GM18951 (cell line): ENCODE measurements around the gene PTGES3.
"Not testable (repeated sequence)": the region's sequence is repeated elsewhere in the genome, so short reads cannot be mapped to it uniquely, and the experiment has no call there.

Experiments used
- POLR2A ChIP-seq: IDR thresholded peaks from 4 replicates; pipeline ENCODE4 v1.6.1; 2011; ENCODE audit warnings: mild to moderate bottlenecking; ENCODE audit not compliant: insufficient read length, insufficient read depth; ENCODE audit errors: extremely low read depth
- in situ Hi-C: fragments of 300-500 bp; cut with MboI; formaldehyde crosslinking; loops from one replicate; pipeline ENCODE4 v1.12.0; 2022; ENCODE audit warnings: low sequenced_read_pairs, mixed read lengths, inconsistent platforms; ENCODE audit not compliant: unreplicated experiment

Gene PTGES3

GRCh38 chr12:56718636-56719035 lies 30.6 kb upstream of the PTGES3 start:
- in situ Hi-C loops: no loop called here
- TF ChIP-seq POLR2A: no peak

- TF ChIP-seq POLR2A: no peak
- in situ Hi-C loops: no loop called here
These were observed 30.1 kb upstream of the PTGES3 start for GRCh38 chr12:56718149-56718548.

DNA sequence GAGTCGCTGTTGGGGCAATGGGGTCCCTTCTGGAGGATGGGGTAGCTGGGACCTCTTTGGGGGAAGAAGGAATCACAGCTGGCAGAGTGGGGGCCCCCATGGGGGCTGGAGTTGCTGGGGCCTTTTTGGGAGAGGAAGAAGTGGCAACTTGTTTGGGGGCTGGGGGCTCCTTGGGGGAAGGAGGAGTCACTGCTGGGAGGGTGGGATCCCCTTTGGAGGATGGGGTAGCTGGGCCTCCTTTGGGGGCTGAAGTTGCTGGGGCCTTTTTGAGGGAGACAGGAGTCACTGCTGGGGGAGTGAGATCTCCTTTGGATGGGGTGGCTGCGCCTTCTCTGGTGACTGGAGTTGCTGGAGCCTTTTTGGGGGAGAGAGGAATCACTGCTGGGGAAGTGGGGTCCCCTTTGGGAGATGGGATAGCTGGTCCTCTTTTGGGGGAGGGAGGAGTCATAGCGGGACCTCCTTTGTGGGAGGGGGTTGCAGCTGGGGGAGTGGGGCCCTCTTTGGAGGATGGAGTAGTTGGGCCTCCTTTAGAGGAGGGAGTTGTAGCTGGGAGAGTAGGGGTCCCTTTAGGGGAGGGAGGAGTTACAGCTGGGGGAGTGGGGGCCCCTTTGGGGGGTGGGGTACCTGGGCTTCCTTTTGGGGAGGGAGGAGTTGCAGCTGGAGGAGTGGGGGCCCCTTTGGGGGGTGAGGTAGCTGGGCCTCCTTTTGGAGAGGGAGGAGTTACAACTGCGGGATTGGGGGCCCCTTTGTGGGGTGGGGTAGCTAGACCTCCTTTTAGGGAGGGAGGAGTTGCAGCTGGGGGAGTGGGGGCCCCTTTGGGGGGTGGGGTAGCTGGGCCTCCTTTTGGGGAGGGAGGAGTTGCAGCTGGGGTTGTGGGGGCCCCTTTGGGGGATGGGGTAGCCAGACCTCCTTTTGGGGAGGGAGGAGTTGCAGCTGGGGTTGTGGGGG lies 29.1 kb upstream of the PTGES3 start:
- TF ChIP-seq POLR2A: no peak
- in situ Hi-C loops: no loop called here

GRCh38 chr12:56716458-56716857 lies 28.4 kb upstream of the PTGES3 start:
- no peak for TF ChIP-seq POLR2A
- in situ Hi-C loops: no loop called here

- TF ChIP-seq POLR2A: no peak
- in situ Hi-C loops: no loop called here
These were observed 27.7 kb upstream of the PTGES3 start for GRCh38 chr12:56715798-56716197.

DNA sequence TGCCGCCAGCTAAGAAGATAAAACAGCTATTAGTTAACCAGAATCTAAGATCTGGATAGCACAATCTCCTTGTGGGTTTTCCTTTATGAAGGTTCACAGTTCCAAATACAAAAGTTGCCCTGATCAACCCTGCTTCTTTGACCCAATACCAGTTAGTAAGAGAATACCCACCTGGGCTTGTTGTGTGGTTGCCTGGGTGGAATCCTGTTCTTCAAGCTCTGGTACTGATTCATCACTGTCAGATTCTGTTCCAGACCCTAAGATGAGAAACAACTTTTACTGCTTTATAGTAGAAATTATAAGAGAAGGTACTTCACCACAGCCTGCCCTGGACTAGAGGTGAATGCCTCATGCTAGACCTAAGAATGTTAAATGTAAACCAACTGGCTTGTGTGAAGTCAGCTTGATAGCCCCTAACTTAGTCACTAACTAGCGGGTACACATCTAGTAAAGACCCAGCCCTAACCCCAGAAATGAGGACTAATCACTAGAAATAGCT lies 26.4 kb upstream of the PTGES3 start:
- in situ Hi-C loops: no loop called here
- TF ChIP-seq POLR2A: no peak

GRCh38 chr12:56713345-56713744 lies 25.3 kb upstream of the PTGES3 start:
- TF ChIP-seq POLR2A: no peak
- in situ Hi-C loops: no loop called here

GRCh38 chr12:56709759-56710376 lies 21.8 kb upstream of the PTGES3 start:
- TF ChIP-seq POLR2A: no peak
- in situ Hi-C loops: no loop called here

GRCh38 chr12:56704522-56704921 lies 16.4 kb upstream of the PTGES3 start:
- in situ Hi-C loops: not testable (repeated sequence)

- in situ Hi-C loops: no loop called here
- no peak for TF ChIP-seq POLR2A
These were observed 11.1 kb upstream of the PTGES3 start for GRCh38 chr12:56699020-56699661.

DNA sequence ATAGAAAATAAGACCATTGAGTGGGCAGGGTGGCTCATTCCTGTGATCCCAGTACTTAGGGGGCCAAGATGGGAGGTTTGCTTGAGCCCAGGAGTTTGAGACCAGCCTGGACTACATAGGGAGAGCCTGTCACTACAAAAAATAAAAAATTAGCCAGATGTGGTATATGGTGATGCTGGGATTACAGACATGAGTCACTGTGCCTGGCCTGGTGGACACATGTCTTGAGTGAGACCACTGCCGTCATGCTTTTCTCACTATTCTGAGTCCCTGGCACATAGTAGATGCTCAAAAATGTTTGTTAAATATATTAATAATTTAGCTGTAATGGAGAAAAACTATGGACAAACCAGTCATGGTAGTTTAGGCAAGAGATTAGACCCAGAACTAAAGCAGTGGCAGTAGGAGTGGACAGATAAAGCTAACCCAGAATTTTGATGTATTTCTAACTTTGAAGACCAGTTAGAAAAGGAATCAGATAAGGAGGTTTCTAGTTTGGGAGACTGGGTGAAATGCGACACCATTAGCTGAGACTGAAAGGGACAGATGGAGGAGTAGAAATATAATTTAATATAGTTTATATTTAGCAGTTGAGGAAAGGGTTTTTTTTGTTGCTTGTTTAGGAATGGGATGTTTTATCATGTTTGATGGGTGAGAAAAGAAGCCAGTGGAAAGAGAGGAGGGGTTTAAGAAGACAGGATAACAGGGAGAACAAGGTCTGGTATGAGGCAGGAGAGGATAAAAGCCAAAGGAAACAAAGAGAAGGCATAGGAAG lies 7.4 kb upstream of the PTGES3 start:
- in situ Hi-C loops: no loop called here
- no peak for TF ChIP-seq POLR2A

DNA sequence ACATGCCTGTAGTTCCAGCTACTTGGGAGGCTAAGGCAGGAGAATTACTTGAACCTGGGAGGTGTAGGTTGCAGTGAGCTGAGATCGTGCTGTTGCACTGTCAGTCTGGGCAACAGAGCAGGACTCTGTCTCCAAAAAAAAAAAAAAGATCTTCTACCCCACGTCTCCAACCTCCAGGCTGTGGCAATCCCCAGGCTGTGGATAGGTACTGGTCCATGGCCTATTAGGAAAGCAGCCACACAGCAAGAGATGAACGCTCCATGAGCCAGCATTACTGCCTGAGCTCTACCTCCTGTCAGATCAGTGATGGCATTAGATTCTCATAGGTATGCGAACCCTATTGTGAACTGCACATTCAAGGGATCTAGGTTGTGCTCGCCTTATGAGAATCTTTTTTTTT lies 6.1 kb upstream of the PTGES3 start:
- no peak for TF ChIP-seq POLR2A

DNA sequence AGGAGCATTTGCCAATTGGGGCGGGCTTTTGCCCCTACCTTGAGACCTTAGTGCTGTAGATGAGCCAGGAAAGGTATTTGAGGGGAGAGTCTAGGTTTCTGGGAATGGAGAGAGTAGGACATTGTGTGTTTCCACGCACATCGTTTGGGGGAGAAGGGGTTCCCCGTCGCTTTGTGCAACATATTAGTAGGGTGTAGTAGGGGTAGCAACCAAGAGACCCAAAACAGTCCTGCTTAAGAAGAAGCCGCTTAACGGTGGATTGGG lies 694 bp upstream of the PTGES3 start:
- TF ChIP-seq POLR2A: no peak
- in situ Hi-C loops: no loop called here

More for the DNA sequence above, 6.1 kb upstream of the PTGES3 start:
- in situ Hi-C loops: no loop called here
